CD4-positive, alpha-beta T cell treated with Interferon gamma for 1 hour (primary cell): Measurements from ENCODE around the gene MCRS1.
A peak's percentile ranks its signal among the peaks of the same experiment; 100 is the strongest.

ENCODE experiments used
- DNase-seq: peaks from one replicate; pipeline ENCODE4 v3.0.0-alpha.2; 2020

Gene MCRS1

DNA sequence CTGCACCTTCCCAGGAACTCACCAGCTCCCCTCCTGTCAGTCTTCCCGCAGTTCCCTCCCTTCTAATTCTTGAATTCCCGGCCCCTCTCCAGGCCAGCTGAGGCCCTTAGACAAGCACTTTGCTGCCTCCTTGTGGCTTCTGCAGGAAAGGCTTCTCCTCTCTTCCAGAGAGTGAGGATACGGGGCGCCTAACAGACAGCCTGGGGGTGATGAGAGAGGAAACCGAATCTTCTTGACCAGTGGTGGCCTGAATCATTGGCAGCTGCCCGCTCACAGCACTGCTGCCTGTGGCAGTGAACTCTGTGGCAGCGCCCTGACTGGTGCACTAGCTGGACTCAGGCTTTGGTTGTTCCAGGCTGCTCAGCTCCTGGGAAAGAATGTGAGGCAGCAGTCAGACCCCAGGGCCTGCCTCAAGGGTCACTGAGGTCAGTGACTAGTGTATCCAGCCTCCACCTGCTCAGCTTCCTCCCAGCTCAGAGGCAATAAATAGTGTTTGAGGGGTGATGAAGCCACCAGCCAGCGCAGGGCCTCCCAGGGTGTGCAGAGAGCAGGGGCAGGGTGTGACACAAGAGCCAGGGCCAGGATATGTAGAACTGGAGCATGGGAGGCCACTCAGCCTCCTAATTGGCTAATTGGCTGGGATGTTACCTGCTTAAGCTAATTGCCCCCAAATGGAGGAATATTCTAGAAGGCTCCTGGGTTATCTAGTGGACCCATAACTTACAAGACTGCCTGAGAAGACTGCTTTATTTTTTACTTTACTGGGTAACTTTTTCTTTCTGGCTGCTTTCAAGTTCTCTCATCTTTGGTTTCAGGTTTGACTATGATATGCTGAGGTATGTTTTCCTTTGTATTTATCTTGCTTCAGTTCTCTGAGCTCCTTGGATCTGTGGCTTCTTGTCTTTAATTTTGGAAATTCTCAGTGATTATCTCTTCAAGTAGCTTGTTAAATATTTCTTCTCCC lies 12.9 kb upstream of the MCRS1 start:
- peak; percentile 41 for DNase-seq

DNA sequence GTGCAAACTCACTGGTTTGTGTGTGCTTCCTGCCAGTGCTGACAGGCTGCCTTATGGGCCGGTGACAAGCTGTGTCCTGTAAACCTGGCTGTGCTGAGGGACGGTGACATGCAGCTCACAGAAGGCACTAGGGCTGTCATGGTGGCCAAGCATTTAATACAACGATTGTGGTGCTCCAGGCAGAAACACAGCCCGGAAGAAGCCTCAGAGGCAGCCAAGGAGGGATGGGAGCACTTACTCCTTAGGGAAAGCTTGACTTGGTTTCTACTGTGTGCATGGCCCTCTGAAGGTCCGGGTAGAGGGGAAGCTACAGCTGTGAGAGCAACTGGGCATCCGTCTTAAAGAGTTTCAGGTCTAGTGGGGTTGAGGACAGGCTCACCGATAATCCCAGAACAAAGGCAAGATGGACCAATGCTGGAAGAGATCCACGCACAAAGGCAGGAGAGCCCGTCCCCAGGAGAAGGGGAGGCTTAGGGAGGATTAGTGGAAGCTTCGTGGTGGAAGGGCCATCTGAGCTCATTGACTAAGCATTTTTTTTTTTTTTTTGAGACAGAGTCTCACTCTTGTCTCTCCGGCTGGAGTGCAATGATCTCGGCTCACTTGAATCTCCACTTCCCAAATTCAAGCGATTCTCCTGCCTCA lies 10.7 kb upstream of the MCRS1 start:
- DNase-seq = no peak

DNA sequence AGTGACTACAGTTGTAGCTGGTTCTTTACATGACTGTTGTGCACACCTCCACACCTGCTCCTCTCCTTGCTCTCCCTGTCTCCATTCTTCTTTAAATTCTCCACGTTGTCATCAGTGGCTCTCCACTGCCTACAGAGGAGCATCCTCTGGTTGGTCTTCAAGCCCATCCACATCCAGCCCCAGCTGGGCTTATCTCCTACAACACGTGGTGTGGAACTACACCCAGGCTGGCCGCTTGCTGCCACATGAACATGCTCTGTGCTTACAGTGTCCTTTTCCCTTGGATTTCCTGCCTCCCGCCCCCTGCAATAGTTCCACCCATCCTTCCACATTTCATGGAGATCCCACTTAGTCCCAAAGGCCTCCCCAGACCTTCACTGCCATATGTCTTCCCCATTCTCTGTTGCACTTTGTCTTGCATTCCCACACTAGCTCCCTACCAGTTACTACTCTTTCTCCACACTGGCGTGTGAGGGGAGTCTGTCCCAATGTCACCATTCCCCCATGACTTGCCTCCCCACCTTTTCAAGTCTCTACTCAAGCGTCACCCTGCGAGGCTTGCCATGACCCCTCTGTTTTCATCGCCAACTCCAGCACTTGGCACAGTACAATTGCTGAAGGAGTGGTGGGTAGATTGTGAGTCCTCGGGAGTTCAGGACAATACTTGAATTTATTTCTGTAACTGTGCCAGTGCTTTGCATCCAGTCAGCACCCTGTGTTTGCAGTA lies 9.8 kb upstream of the MCRS1 start:
- no peak for DNase-seq

DNA sequence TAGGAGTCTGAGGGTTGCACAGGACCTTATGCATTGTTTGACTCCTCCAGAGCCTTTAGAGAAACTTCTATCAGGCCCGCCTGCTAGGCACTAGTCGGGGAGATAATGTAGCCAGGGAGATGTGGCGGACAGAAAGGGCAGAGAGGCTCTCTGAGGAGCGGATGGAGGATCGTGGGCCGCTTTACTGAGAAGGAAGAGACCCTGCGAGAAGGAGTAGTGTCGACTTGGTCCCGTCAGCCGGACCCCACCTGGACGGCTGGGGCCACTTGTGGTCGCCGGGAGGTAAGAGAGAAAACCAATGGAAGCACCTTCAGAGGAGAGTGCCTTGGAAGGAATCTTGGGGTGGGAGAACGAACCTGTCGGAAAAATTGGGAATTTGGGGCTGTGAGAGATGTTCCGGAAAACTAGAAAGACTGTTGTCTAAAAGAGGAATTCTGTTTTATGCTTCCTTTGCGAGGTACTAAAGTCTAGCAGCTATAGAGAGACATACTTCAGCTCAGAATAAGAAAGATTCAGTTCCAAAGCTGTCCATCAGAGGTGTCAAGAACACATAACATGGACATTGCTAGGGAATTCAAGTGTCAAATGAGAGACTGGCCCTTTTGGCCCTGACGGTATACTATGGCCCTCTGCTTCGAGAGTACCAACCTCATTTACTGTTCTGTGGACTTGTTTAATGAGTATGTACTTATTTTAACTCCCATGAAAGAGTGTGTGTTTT lies 660 bp upstream of the MCRS1 start:
- no peak for DNase-seq

DNA sequence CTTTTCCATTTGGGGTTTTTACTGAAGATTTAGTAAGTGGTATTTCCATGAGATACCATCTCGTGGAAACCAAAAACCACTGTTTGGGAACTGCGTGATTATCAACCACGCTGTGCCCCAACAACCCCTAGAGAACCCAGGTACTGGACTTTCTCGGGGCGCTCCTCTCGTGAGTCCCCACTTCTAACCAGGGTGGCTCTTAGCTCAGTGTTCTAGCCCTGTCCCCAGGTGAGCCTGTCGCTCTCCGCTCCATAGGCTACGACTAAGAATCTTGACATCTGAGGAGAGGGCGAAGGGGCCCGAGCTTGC lies 686 bp downstream of the MCRS1 start:
- no peak for DNase-seq

DNA sequence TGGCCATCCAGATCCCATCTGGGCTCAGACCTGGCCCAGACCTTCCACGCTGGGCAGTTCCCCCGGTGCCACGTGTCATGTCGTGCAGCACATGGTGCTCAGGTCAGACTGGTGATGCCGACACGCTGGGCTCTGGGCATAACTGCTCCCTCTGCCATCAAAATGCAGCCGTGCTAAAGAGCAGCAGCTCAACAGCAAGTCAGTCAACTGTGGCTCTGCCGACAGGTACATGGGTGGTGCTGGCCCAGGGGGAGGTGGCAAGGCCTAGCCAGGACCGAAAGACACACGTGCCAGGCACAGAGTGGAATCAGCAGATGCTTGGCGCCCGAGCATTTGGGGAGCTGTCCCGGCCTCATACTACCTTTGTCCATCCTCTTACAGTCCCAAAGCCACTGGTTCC lies 1.6 kb downstream of the MCRS1 start:
- no peak for DNase-seq

DNA sequence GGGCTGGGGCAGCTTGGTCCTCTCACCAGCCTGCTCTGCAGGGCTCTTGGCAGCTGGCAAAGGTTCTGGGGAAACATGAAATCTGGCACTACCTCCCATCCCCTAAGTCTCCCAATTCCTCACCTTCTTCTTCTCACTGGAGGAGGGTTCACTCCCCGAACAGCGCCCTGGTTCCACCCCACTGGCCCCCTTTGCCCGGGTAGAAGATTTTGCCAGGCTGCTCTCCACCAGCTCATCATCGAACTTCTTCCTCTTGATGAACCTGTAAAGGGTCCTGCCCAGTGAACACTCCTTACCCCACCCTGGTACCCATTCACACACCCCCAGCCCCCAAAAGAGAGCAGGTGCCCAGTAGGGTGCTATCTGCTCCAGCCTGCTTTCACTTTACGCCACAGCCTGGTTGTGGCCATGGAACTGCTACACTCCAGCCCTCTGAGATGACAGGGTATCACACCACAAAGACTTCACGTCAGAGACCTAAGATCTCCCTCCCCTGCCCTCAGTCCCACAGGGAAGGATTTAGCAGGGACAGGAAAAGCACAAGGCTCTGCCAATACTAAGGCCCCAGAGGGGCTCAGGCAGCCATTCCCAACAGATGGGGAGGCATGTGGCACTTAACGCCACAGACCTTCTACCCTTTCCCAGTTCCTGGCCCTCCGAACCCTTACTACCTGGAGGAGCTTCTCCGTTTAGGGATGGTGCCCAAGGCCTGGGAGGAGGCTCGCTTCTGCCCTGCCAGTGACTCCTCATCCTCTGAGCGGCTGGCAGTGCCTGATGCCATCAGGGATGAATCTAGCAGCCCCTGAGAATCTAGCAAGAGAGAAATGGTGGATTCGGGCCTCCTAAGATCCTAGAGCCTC lies 2.3 kb downstream of the MCRS1 start:
- no peak for DNase-seq

DNA sequence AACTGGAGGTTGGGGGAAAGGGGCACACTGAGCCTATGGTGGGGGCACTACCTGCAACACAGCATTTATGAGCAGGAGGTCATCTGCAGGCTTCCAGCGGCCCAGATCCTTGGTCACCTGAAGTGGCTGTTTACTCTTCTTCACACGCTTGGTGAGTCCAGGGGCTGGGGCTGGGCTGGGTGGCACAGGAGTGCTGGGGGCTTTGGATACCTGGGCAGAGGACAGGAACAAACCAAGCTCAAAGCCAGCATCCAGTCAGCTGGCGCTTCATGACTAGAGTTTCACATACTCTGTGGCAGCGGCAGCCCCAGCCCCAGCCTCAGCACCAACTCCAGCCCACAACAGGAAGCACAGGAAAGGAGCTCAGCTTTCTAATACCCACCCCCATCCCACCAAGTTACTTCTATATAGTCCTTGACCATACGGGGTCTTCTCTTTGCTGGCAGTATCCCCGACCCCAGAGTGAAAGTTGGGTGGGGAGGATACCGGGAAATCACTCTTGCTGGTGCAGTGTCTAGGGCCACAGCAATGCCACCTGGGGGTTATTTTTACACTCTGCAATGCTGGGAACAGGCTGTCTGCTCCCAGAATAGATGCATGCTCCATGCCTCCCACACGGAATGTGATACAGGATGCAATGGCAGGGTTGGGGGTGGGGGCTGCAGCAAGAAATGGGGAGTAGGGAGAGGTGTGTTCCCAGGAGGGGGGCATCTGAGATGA lies 3.1 kb downstream of the MCRS1 start:
- DNase-seq = no peak

DNA sequence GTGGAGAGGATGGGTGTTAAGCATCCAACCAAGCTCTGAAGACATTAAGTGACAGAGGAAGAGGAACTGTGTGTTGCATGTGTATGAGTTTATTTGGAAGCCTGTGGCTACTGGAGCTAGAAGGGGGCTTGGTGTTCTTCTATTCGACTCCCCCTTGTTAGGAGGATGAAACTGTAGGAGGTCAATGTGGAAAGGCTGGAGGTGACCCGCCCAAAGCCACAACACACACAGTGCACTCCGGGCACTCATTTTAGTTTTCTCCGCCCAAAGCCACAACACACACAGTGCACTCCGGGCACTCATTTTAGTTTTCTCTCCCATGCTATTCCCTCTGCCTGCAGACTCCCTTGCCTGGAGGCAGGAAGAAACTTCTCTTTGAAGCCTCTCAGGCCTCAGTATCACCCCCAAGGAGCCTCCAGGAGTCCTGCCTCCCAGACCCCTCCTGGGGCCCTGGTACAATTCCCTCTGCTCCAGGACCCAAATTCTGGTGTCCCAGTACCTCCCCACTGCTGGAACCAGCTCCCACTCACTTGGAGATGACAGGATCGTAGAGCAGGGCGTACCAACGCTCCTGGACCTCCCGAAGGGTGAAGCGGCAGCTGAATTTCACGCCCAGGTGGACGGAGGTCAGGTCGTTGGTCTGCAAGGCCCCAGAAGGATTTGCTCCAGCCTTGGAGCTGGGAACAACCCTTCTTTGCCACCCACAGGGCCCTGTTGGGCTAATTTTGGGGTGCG lies 3.8 kb downstream of the MCRS1 start:
- no peak for DNase-seq

DNA sequence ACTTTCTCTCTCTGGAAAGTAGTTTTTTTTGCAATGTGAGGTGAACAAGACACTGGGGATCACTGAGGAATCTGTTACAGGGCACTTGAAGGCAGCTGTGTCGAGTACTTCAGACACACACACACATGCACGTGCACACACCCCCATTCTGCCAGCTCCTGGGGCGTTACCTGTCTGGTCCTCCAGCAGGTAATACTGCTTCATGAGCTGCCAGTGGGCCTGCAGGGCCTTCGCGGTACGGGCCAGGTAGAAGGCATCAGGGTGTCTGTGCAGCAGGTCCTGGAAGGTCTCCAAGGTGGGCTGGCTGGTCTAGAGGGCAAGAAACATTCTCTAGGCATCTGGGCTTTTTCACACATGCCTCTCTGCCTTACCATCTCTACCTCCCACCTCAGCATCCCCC lies 5.1 kb downstream of the MCRS1 start:
- no peak for DNase-seq

DNA sequence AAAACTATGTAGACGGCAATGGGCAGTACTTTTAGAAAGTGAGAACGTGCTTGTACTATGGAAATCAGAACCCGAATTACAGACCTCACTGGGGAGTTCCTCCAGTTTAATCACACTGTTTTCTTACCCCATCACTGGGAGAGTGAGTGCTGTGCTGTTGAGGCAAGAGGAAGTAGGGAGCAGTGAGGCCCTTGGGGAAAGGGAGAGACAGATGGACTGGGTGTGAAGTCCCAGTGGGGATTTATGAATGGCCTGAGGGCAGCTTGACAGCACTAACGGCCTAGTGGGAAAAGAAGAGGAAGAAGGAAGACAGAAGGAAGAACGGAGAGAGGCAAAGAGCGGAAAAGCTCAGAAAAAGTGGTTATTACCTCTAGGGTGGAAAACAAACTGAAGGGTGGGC lies 5.7 kb downstream of the MCRS1 start:
- no peak for DNase-seq

DNA sequence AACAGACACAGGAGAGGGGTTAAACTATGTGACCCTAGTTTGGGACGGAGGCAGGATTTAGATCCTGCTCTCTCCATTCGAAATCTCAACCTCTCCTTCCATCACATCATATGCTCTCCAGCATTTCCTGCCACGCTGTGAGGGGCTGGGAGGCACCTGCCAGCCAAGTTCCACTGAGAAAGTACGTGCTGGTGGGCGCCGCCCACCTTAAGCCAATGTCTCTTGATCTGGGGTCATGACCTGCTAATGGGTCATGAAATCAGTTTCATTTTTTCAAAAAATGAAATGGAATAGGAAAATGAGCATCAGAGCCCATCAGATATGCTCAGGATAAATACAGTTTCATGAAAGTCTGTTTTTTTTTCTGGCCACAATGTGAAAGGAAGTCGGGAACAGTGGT lies 7.2 kb downstream of the MCRS1 start:
- no peak for DNase-seq

DNA sequence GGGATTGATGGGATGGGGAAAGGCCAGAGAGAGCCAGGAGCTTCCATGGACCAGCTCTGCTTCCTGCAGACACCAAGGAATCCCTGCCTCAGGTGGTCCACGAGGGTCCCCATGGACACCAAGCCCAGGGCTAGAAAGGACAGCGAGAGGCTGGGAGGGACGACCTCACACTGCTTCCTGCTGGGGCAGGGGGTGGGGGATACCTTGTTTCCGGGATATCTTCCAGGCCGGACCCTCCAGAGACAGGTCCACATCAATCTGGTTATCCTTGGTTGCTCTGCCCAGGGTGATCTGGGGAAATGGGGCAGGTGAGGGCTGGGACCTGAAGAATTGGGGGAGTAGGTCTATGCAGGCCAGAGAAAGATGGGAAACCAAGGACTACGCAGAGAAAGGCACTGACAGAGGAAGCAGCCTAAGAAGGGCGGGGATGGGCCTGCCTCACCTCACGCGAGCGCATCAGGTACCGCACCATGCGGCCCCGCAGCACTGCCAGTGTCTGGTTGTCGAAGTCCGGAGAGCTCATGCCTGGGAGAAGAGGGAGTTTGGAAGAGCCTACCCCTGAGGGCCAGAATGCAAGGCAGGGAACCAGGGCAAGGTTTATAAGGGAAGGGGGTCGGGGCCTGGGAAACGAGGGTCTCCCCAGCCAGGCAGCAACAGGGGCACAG lies 8.8 kb downstream of the MCRS1 start:
- no peak for DNase-seq

DNA sequence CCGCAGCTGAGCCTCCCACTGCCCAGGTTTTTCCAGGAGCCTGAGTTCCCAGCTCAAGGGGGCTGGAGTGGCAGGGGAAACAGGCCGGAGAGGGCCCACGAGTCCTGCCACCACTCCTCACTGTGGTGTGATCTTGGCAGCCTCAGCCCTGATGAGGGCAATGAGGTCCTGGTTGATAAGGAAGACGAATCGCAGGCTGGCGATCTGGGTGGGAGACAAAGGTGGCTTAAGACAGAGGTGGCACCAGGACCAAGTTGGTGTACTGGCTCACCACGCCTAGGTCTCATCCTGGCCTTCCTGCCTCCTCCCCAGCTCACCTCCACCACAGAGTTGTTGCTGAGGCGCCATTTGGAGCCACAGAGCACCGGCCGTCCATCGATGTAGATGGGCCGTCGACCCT lies 9.4 kb downstream of the MCRS1 start:
- no peak for DNase-seq

DNA sequence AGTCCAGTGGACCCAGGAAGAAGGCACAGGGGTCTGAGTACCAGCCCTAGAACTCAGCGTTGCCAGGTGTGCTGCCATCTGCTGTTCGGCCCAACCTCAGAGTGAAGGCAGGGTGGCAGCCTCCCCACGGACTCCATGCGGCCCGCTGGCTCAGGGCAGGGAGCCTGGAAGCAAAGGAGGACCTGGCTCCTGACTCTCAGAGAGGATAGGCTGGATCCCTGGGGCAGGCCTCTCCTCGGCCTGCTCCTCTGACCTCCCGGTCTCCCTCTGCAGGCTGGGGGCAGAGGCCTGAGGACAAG lies 10.1 kb downstream of the MCRS1 start:
- DNase-seq = no peak

DNA sequence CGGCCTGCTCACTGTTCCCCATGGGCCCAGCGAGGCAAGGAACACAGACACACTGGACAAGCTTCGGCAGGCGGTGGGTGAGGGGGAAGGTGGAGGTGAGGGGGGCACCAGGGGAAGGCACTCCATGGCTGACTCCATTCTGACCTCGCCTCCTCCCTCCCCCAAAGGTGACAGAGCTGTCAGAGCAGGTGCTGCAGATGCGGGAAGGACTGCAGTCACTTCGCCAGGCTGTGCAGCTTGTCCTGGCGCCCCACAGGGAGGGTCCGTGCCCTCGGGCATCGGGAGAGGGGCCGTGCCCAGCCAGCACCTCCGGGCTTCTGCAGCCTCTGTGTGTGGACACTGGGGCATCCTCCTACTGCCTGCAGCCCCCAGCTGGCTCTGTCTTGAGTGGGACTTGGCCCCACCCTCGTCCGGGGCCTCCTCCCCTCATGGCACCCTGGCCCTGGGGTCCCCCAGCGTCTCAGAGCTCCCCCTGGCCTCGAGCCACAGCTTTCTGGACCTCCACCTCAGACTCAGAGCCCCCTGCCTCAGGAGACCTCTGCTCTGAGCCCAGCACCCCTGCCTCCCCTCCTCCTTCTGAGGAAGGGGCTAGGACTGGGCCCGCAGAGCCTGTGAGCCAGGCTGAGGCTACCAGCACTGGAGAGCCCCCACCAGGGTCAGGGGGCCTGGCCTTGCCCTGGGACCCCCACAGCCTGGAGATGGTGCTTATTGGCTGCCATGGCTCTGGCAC lies 10.6 kb downstream of the MCRS1 start:
- DNase-seq = no peak

DNA sequence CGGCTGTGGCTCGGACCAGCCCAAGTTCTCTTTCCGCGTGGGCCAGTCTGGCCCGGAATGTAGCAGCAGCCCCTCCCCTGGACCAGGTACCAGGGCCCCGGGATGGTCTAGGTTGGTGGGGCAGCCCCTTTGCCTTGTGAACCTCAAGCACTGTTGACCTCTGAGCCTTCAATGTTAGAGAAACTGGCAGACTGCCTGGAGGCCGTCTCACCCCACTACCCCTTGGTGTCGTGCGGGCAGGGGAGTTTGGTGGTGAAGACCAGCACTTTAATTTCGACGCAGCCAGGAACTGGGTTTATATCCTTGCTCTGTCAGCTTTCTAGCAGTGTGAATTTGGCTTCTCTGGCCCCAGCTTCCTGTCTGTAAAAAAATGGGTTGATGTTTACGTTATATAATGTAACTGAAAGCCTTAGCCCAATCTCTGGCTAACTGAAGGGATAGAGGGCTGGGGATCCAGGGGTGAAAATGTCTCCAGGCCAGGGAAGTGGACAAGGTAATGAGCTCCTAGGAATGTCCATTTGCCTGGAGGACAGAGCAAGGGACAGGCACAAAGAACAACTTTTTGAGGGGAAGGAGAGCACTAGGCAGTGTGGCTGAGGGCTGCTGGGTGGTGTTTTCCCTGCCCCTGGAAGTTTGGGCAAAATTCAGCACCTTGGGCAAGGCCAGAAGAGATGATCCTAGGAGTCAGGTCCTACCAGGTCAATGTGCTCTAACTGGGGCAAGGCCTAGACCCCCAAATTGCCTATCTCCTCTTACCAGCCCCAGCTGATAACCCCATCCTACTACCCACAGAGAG lies 11.4 kb downstream of the MCRS1 start:
- DNase-seq = no peak

DNA sequence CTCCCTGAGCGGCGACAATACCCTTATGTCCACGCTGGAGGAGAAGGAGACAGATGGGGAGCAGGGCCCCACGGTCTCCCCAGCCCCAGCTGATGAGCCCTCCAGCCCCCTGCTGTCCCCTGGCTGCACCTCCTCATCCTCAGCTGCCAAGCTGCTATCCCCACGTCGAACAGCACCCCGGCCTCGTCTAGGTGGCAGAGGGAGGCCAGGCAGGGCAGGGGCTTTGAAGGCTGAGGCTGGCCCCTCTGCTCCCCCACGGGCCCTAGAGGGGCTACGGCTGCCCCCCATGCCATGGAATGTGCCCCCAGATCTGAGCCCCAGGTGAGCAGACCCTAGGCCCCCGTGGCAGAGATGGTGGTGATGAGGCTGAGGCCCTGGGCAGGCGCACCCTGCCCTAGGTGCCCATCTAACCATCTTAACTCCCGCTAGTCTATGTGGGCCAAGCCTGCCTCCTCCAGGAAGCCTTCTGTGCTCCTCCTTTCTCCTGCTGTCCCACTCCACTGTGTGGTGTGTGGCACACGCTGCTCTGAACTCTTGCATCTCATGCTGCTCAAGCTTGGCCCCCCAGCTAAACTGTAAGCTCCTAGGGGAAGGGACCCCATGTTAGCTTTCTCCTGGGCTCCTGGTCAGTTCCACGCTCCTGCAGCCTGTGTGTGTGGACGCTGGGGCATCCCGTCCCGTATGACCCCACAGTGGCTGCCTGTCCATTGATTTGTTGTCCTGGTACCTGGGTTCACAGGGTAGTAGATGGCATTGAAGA lies 12.1 kb downstream of the MCRS1 start:
- no peak for DNase-seq
